Common myeloid progenitor, CD34-positive (primary cell): Measurements from ENCODE around the gene DOCK1.

Source experiments
- CTCF ChIA-PET: fragments of 350-600 bp; sonication (Branson Sonifier 250); formaldehyde crosslinking; loops from one replicate; lab custom pipeline; 2021; ENCODE audit warnings: antibody characterized with exemption; lab: Charles Lee
- POLR2A ChIA-PET: fragments of 350-600 bp; sonication (Branson Sonifier 250); formaldehyde crosslinking; loops from one replicate; lab custom pipeline; 2021; ENCODE audit warnings: antibody characterized with exemption; lab: Charles Lee
- DNase-seq, 3 donors: peaks; one replicate each; pipeline versions ENCODE4 v3.0.0 to v3.0.0-alpha.2; 2013
- H3K27ac ChIP-seq, 2 experiments: 1 replicate in 1 of 2; 2 replicates in 1 of 2; pipeline ENCODE4 v1.7.0; 2013; ENCODE audit warnings: inconsistent platforms in 2 of 2, low read length in 2 of 2, mild to moderate bottlenecking in 2 of 2, low read depth in 1 of 2, moderate library complexity in 1 of 2; ENCODE audit not compliant: severe bottlenecking in 2 of 2, insufficient read depth in 1 of 2, poor library complexity in 1 of 2
- H3K27me3 ChIP-seq, 5 experiments: replicated peaks in 2 of 5; 1 replicate in 3 of 5; 2 replicates in 2 of 5; pipeline versions ENCODE4 v1.6.1 to v1.7.0; 2013; ENCODE audit warnings: low read length in 4 of 5, mild to moderate bottlenecking in 2 of 5, moderate library complexity in 2 of 5, inconsistent platforms in 1 of 5; ENCODE audit not compliant: insufficient read depth in 5 of 5, control insufficient read depth in 4 of 5
- H3K36me3 ChIP-seq, 4 experiments: 1 replicate in 2 of 4; 2 replicates in 2 of 4; pipeline versions ENCODE4 v1.6.1 to v1.7.0; 2013; ENCODE audit warnings: low read length in 3 of 4, control low read depth in 1 of 4, mild to moderate bottlenecking in 1 of 4; ENCODE audit not compliant: control insufficient read depth in 4 of 4, insufficient read depth in 4 of 4
- H3K4me1 ChIP-seq, 4 experiments: 1 replicate in 3 of 4; 2 replicates in 1 of 4; pipeline versions ENCODE4 v1.6.1 to v1.7.1; 2013; ENCODE audit warnings: low read length in 3 of 4, mild to moderate bottlenecking in 3 of 4, control low read depth in 1 of 4, inconsistent platforms in 1 of 4, moderate library complexity in 1 of 4; ENCODE audit not compliant: control insufficient read depth in 4 of 4, insufficient read depth in 4 of 4; ENCODE audit errors: control extremely low read depth in 1 of 4
- H3K4me3 ChIP-seq, 7 experiments: 1 replicate in 4 of 7; 2 replicates in 3 of 7; pipeline versions ENCODE4 v1.5.1 to v1.7.0; 2013; ENCODE audit warnings: mild to moderate bottlenecking in 7 of 7, low read length in 6 of 7, moderate library complexity in 6 of 7, inconsistent platforms in 2 of 7, low read depth in 2 of 7, control low read depth in 1 of 7; ENCODE audit not compliant: insufficient read depth in 4 of 7, control insufficient read depth in 1 of 7; ENCODE audit errors: extremely low read depth in 1 of 7
- H3K9me3 ChIP-seq, 5 experiments: 1 replicate in 4 of 5; 2 replicates in 1 of 5; pipeline versions ENCODE4 v1.6.1 to v1.7.1; 2013; ENCODE audit warnings: low read length in 4 of 5, mild to moderate bottlenecking in 2 of 5, inconsistent platforms in 1 of 5, low read depth in 1 of 5, moderate library complexity in 1 of 5; ENCODE audit not compliant: control insufficient read depth in 4 of 5, insufficient read depth in 2 of 5; ENCODE audit errors: control extremely low read depth in 1 of 5
- WGBS: methylation state at CpG from one replicate; pipeline ENCODE4 v1.1.5; 2013; ENCODE audit not compliant: insufficient coverage; 5-methylcytosine and 5-hydroxymethylcytosine counted together

Gene DOCK1

DNA sequence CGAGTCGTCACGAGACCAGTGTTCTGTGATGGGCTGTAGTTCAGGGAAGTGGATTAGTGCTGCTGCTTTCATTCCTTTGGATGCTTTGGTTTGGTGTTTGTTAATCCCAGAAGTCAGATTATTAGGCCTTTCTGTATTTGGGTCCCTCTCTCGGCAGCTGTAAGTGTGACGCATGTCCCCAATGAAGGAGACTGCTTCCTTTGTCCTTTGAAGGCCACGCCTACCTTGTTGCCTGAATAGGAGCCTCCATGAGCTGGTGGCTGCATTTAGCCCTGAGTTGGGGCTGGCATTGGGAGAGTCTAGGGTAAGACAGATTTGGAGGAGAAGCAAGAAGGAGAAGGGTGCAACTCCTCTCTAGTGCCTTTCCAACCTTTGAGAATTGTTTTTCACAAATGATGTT is 34.5 kb downstream of the DOCK1 start:
- Histone ChIP-seq H3K4me3 (no peak overlapping the region), H3K4me1 (peaks cover 0 to 4% (median 2%) of the 10 kb centered on the region in 4 experiments), H3K27ac (no peak overlapping the region), H3K36me3 (peaks cover 0 to 2% (median 0%) of the 10 kb centered on the region in 4 experiments), H3K9me3 (peaks cover 0 to 9% (median 0%) of the 10 kb centered on the region in 5 experiments), H3K27me3 (no peaks in the 10 kb centered on the region)
- DNase-seq: no peak
- CTCF ChIA-PET: no interaction called here
- 100% methylated on average over 5 of the region's 6 CpGs for WGBS
- POLR2A ChIA-PET: no interaction called here

DNA sequence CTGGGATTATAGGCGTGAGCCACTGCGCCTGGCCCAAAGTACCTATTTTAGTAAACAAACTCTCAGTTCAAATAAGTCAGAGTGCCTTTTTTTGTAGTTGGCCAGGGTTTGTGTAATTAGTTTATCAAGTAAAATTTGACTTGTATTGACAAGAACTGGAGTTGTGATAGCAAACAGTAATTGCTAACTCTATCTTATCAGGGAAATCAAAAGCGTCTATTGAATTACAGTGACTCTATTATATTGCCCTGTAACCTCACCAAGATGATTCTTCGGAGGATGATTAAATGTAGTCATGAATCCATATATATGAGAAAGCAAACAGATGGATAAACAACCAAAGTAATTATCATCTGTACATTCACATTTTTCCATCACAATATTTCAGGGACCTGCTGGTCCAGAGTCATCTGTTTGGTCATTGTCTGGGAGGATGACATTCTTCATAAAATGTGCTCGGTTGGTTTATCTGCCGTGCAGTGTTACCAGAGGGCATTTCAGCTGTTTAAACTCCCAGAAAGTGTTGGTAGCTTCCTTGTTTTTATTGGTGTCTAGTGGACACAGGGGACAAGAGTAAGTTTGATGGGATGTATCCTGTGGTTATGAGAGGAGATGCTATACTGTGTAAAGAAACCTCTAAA is 35.6 kb downstream of the DOCK1 start:
- ChIA-PET POLR2A (no interaction called here), CTCF (no interaction called here)
- Histone ChIP-seq H3K27ac (no peak overlapping the region), H3K4me3 (no peak overlapping the region), H3K36me3 (peaks cover 0 to 2% (median under 1%) of the 10 kb centered on the region in 4 experiments), H3K9me3 (peaks cover 0 to 9% (median 0%) of the 10 kb centered on the region in 5 experiments), H3K4me1 (peaks cover 0 to 2% (median 0%) of the 10 kb centered on the region in 4 experiments), H3K27me3 (no peaks in the 10 kb centered on the region)
- WGBS: no CpG with 5 or more reads among the region's 6 CpGs
- no peak for DNase-seq

DNA sequence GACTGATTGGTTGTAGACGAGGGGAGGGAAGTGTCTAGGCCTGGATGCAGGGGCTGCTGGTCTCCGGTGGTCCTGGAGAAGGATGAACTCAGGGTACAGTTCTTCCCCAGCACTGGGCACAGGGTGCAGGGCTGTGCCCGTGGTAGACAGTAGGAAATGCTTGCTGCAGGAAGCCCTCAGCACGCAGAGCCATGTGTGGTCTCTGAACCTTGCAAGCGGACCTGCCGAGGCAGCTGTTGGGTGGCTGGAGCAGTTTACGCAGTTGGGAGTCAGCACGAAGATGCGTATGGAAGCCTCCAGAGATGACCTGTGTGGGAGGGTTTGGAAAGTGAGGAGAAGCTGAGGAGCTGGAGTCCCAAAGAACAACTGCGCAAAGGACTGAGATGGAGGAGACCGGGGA is 39.0 kb downstream of the DOCK1 start:
- Histone ChIP-seq H3K4me1 (peaks cover 0 to 2% (median 0%) of the 10 kb centered on the region in 4 experiments), H3K9me3 (peaks cover 0 to 8% (median 2%) of the 10 kb centered on the region in 5 experiments), H3K27ac (no peak overlapping the region), H3K4me3 (no peak overlapping the region), H3K27me3 (no peaks in the 10 kb centered on the region), H3K36me3 (peaks cover 0 to 4% (median under 1%) of the 10 kb centered on the region in 4 experiments)
- POLR2A ChIA-PET: no interaction called here
- 98% methylated on average over 8 of the region's 11 CpGs for WGBS
- CTCF ChIA-PET: interaction anchor here (0.7 to 1.2 kb wide), 2 partner anchors 25 to 465 kb away, joined by 3 read pairs; no protein-coding TSS in a partner anchor
- no peak for DNase-seq

DNA sequence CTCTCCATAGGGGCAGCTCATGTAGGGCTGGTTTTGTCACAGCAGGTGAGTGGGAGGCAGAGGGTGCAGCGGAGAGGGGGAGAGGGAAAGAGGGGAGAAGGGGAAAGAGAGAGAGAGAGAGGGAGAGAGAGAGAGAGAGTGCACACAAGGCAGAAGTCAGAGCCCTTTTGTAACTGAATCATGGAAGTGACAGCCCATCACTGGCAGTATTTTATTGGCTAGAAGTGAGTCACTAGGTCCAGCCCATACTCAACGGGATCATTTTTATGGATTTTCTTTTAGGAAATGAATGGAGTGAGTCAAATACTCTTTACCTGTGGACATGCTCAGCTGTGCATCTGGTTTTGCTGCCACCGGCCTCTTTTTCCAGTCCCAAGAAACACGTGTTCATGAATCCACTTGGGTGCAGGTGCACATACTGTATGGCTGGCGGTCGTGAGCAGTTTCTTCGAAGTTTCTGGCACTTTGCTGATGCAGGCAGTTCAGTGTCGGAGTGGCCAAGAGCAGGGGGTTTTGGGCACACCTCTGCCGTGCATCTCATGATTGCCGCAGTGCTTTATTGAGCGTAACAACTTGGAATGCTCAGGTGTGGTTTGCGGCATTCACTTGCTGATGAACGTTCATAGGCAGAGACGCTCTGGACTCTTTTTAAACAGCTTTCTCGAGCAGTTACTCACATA is 40.3 kb downstream of the DOCK1 start:
- POLR2A ChIA-PET: interaction anchor here (0.7 kb wide), 1 partner anchor 145 kb away, joined by 3 read pairs; no protein-coding TSS in a partner anchor

GRCh38 chr10:126946746-126947145 is 41.5 kb downstream of the DOCK1 start:
- no peak for DNase-seq
- H3K27me3 ChIP-seq: no peaks in the 10 kb centered on the region
- 98% methylated on average over 5 of the region's 6 CpGs for WGBS
- no peak overlapping the region for H3K4me3 ChIP-seq
- POLR2A ChIA-PET: no interaction called here
- H3K27ac ChIP-seq: no peak overlapping the region
- peaks cover 0 to 2% (median 0%) of the 10 kb centered on the region in 4 experiments for H3K4me1 ChIP-seq
- H3K9me3 ChIP-seq: peaks cover 0 to 14% (median 7%) of the 10 kb centered on the region in 5 experiments
- peaks cover 0 to 4% (median under 1%) of the 10 kb centered on the region in 4 experiments for H3K36me3 ChIP-seq
- CTCF ChIA-PET: interaction anchor here (1.0 kb wide), 1 partner anchor 14 kb away, joined by 3 read pairs; no protein-coding TSS in a partner anchor

More for the DNA sequence above, 40.3 kb downstream of the DOCK1 start:
- DNase-seq: no peak
- CTCF ChIA-PET: interaction anchor here (1.0 to 1.2 kb wide), 2 partner anchors 12 to 23 kb away, joined by 3 read pairs; no protein-coding TSS in a partner anchor
- WGBS: 96% methylated on average over 13 of the region's 15 CpGs
- H3K9me3 ChIP-seq: peaks cover 0 to 10% (median 2%) of the 10 kb centered on the region in 5 experiments
- H3K36me3 ChIP-seq: peaks cover 0 to 4% (median under 1%) of the 10 kb centered on the region in 4 experiments
- peaks cover 0 to 2% (median 0%) of the 10 kb centered on the region in 4 experiments for H3K4me1 ChIP-seq
- no peak overlapping the region for H3K27ac ChIP-seq
- H3K27me3 ChIP-seq: no peaks in the 10 kb centered on the region
- no peak overlapping the region for H3K4me3 ChIP-seq

GRCh38 chr10:126948355-126949160 is 43.3 kb downstream of the DOCK1 start:
- POLR2A ChIA-PET: no interaction called here
- H3K27ac ChIP-seq: no peak overlapping the region
- peaks cover 0 to 4% (median under 1%) of the 10 kb centered on the region in 4 experiments for H3K36me3 ChIP-seq
- H3K4me1 ChIP-seq: peaks cover 0 to 2% (median 0%) of the 10 kb centered on the region in 4 experiments
- H3K9me3 ChIP-seq: peaks cover 0 to 22% (median 7%) of the 10 kb centered on the region in 5 experiments
- 98% methylated on average over 9 of the region's 13 CpGs for WGBS
- CTCF ChIA-PET: no interaction called here
- H3K4me3 ChIP-seq: no peak overlapping the region
- H3K27me3 ChIP-seq: no peaks in the 10 kb centered on the region
- no peak for DNase-seq
